Loucy (cell line): ENCODE results near the gene UBE2D2.

Source experiments
- H2AFZ ChIP-seq: fragments of 200-600 bp; sonication (generic); 2 replicates; pipeline ENCODE4 v1.6.0; 2016; ENCODE audit warnings: antibody characterized with exemption, mild to moderate bottlenecking, low read length, moderate library complexity
- H3F3A ChIP-seq: fragments of 200-600 bp; 2 replicates; pipeline ENCODE4 v1.6.0; 2016; ENCODE audit warnings: antibody characterized with exemption, low read depth, mild to moderate bottlenecking
- H3K27me3 ChIP-seq: fragments of 200-600 bp; sonication (generic); 2 replicates; pipeline ENCODE4 v1.6.1; 2014; ENCODE audit warnings: low read length, mild to moderate bottlenecking; ENCODE audit not compliant: insufficient read depth, poor library complexity, severe bottlenecking
- H3K36me3 ChIP-seq: fragments of 200-600 bp; sonication (generic); 2 replicates; pipeline ENCODE4 v1.6.1; 2016; ENCODE audit warnings: low read length; ENCODE audit not compliant: insufficient read depth
- H3K4me1 ChIP-seq: fragments of 200-600 bp; sonication (generic); 2 replicates; pipeline ENCODE4 v1.5.1; 2014; ENCODE audit warnings: low read length, mild to moderate bottlenecking; ENCODE audit not compliant: insufficient read depth, poor library complexity, severe bottlenecking
- H3K4me2 ChIP-seq: fragments of 200-600 bp; sonication (generic); 2 replicates; pipeline ENCODE4 v1.6.0; 2014; ENCODE audit warnings: antibody characterized with exemption, low read length, low read depth, mild to moderate bottlenecking; ENCODE audit not compliant: poor library complexity, severe bottlenecking
- H3K4me3 ChIP-seq: fragments of 200-600 bp; sonication (generic); 2 replicates; pipeline ENCODE4 v1.5.1; 2014; ENCODE audit warnings: low read length, mild to moderate bottlenecking, mixed read lengths; ENCODE audit not compliant: poor library complexity, severe bottlenecking
- H3K79me2 ChIP-seq: fragments of 200-600 bp; sonication (generic); 2 replicates; pipeline ENCODE4 v1.6.1; 2014; ENCODE audit warnings: low read length; ENCODE audit not compliant: insufficient read depth
- H3K9ac ChIP-seq: fragments of 200-600 bp; sonication (generic); 2 replicates; pipeline ENCODE4 v1.6.0; 2014; ENCODE audit warnings: mild to moderate bottlenecking, low read depth, low read length, moderate library complexity; ENCODE audit not compliant: poor library complexity, severe bottlenecking
- H3K9me2 ChIP-seq: fragments of 200-600 bp; sonication (generic); replicated peaks from 2 replicates; pipeline ENCODE4 v1.6.1; 2016; ENCODE audit warnings: low read depth, low read length, mixed read lengths
- H3K9me3 ChIP-seq: fragments of 200-600 bp; sonication (generic); 2 replicates; pipeline ENCODE4 v1.6.1; 2014; ENCODE audit warnings: mild to moderate bottlenecking, antibody characterized with exemption, low read length, low read depth; ENCODE audit not compliant: insufficient read depth
- H4K20me1 ChIP-seq: fragments of 200-600 bp; sonication (generic); 2 replicates; pipeline ENCODE4 v1.6.0; 2014; ENCODE audit warnings: antibody characterized with exemption, low read length, mild to moderate bottlenecking; ENCODE audit not compliant: insufficient read depth, poor library complexity, severe bottlenecking
- EZH2phosphoT487 ChIP-seq: fragments of 200-600 bp; IDR thresholded peaks from 2 replicates; pipeline ENCODE4 v1.6.1; 2018; ENCODE audit warnings: antibody characterized with exemption, mild to moderate bottlenecking, moderate library complexity, borderline replicate concordance
- TF ChIP-seq, protein P1 (sequence below): fragments of 200-600 bp; sonication (generic); conservative IDR thresholded peaks from 2 replicates; pipeline ENCODE4 v1.5.1; 2014; ENCODE audit warnings: mild to moderate bottlenecking, antibody characterized with exemption, low read length

Gene UBE2D2

DNA sequence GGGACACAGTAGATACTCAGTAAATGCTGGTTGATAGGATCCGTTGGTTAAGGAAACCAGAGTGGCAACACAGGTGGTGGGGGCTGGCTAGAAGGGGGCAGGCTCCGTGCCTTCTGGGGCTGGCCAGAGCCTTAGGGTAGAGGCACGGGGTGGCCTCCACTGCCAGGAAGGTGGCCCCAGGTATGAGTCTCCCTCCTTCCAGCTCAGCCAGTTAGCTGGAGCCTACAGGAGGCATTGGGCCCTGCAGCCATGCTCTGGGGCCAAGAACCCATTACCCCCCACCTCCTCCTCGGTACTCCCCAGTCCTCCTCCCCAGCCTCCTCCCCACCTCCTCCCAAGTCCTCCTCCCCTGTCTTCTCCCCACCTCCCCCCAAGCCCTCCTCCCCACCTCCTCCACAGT is 114.7 kb downstream of the UBE2D2 start:
- Histone ChIP-seq H3F3A (peaks cover 6% of the 10 kb centered on the region), H4K20me1 (peaks cover 89% of the 10 kb centered on the region)

GRCh38 chr5:139676406-139676805 is 115.3 kb downstream of the UBE2D2 start:
- peaks cover 98% of the 10 kb centered on the region for H3K79me2 ChIP-seq
- no peak overlapping the region for H3K4me3 ChIP-seq
- peaks cover 43% of the 10 kb centered on the region for H3K4me1 ChIP-seq
- no peaks in the 10 kb centered on the region for H3K27me3 ChIP-seq
- 0 out of 2 replicates have a peak, but pooled peaks cover 2% of the 10 kb centered on the region for H3F3A ChIP-seq
- H3K9me3 ChIP-seq, result no peaks in the 10 kb centered on the region
- H3K36me3 ChIP-seq, result peaks cover 41% of the 10 kb centered on the region; the same call in 1 of the 2 replicates
- no peak for TF ChIP-seq EZH2phosphoT487
- TF ChIP-seq, protein P1, sequence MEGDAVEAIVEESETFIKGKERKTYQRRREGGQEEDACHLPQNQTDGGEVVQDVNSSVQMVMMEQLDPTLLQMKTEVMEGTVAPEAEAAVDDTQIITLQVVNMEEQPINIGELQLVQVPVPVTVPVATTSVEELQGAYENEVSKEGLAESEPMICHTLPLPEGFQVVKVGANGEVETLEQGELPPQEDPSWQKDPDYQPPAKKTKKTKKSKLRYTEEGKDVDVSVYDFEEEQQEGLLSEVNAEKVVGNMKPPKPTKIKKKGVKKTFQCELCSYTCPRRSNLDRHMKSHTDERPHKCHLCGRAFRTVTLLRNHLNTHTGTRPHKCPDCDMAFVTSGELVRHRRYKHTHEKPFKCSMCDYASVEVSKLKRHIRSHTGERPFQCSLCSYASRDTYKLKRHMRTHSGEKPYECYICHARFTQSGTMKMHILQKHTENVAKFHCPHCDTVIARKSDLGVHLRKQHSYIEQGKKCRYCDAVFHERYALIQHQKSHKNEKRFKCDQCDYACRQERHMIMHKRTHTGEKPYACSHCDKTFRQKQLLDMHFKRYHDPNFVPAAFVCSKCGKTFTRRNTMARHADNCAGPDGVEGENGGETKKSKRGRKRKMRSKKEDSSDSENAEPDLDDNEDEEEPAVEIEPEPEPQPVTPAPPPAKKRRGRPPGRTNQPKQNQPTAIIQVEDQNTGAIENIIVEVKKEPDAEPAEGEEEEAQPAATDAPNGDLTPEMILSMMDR, result no peak
- no peaks in the 10 kb centered on the region for H3K9me2 ChIP-seq
- H3K9ac ChIP-seq, result no peak overlapping the region
- no peak overlapping the region for H3K4me2 ChIP-seq
- H4K20me1 ChIP-seq, result peaks cover 94% of the 10 kb centered on the region
- no peak overlapping the region for H2AFZ ChIP-seq

More for the DNA sequence above, 114.7 kb downstream of the UBE2D2 start:
- TF ChIP-seq, protein P1, result no peak
- no peak for TF ChIP-seq EZH2phosphoT487
- Histone ChIP-seq H3K79me2 (peaks cover 98% of the 10 kb centered on the region), H3K4me3 (no peak overlapping the region), H3K9me3 (no peaks in the 10 kb centered on the region), H3K4me2 (peak overlapping the region; percentile 4), H3K36me3 (peaks cover 35% of the 10 kb centered on the region; the same call in 1 of the 2 replicates), H2AFZ (no peak overlapping the region), H3K27me3 (no peaks in the 10 kb centered on the region), H3K4me1 (peaks cover 49% of the 10 kb centered on the region), H3K9ac (peak overlapping the region; percentile 20), H3K9me2 (no peaks in the 10 kb centered on the region)

- Histone ChIP-seq H3K79me2 (peaks cover 98% of the 10 kb centered on the region), H3K4me2 (no peak overlapping the region), H3K4me3 (no peak overlapping the region), H3K27me3 (no peaks in the 10 kb centered on the region), H3K9me3 (no peaks in the 10 kb centered on the region), H2AFZ (no peak overlapping the region), H3K4me1 (peaks cover 36% of the 10 kb centered on the region), H3K9me2 (no peaks in the 10 kb centered on the region), H3K36me3 (peaks cover 47% of the 10 kb centered on the region; the same call in 1 of the 2 replicates), H3K9ac (no peak overlapping the region), H3F3A (no peaks in the 10 kb centered on the region), H4K20me1 (peaks cover 93% of the 10 kb centered on the region)
- TF ChIP-seq, protein P1, result no peak
- TF ChIP-seq EZH2phosphoT487, result no peak
These were observed 116.0 kb downstream of the UBE2D2 start for GRCh38 chr5:139676951-139677735.
